HPDE6-E6E7 (cell line): ENCODE measurements around the gene FAAP20.
"Not testable (repeated sequence)": the region's sequence is repeated elsewhere in the genome, so short reads cannot be mapped to it uniquely, and the experiment has no call there.

Source experiments
- DNase-seq: peaks from one replicate; pipeline ENCODE4 v3.0.0; 2011; ENCODE audit warnings: missing footprints; ENCODE audit errors: extremely low spot score

FAAP20 gene

GRCh38 chr1:2157856-2158255 lies 36.7 kb downstream of the FAAP20 start:
- no peak for DNase-seq

DNA sequence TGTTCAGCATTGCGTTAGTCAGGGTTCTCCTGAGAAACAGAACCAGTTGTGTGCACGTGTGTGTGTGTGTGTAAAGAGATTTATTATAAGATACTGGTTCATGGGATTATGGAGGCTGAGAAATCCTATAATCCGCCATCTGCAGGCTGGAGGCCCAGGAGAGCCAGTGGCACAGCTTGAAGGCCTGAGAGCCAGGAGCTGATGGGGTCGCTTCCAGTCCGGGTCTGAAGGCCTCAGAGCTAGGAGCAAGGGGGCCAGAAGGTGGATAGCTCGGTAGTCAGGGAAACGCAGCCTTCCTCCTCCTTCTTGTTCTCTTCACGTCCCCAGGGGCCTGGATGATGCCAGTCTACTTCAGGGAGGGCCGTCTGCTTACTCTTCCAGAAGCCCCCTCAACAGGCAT lies 37.7 kb downstream of the FAAP20 start:
- no peak for DNase-seq

GRCh38 chr1:2155788-2156187 lies 38.8 kb downstream of the FAAP20 start:
- DNase-seq, result no peak

GRCh38 chr1:2155147-2155598 lies 39.4 kb downstream of the FAAP20 start:
- no peak for DNase-seq

GRCh38 chr1:2154022-2154421 lies 40.5 kb downstream of the FAAP20 start:
- no peak for DNase-seq

GRCh38 chr1:2152954-2153353 lies 41.6 kb downstream of the FAAP20 start:
- no peak for DNase-seq

DNA sequence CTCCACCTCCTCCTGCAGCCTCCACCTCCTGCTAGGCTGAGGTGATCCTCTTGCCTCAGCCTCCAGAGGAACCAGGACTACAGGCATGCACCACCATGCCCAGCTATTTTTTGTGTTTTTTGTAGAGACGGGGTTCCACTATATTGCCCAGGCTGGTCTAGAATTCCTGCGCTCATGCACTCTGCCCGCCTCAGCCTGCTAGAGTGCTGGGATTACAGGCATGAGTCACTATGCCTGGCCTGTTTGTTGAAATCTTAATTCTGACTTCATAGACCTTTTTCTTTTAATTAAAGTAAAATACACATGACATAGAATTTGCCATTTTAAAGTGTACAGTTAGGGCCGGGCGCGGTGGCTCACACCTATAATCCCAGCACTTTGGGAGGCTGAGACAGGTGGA lies 42.7 kb downstream of the FAAP20 start:
- no peak for DNase-seq

DNA sequence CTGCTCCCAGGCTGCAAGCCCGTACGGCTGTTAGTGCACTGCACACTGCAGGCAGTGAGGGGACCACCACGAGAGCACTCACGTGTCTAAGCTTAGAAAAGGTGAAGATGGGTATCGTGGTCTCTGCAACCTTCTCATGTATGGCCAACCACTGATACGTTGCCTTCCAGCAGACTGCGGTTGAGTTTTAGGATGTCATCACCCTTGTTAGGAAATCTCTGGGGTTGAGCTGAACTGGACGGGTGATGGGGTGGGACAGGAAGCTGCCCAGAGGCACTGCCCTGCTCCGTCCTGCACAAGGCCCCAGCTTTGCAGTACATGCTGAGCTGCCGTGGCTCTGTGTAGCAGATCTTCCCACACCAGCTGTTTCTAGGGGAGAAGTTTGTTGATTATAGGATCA lies 43.3 kb downstream of the FAAP20 start:
- no peak for DNase-seq

DNA sequence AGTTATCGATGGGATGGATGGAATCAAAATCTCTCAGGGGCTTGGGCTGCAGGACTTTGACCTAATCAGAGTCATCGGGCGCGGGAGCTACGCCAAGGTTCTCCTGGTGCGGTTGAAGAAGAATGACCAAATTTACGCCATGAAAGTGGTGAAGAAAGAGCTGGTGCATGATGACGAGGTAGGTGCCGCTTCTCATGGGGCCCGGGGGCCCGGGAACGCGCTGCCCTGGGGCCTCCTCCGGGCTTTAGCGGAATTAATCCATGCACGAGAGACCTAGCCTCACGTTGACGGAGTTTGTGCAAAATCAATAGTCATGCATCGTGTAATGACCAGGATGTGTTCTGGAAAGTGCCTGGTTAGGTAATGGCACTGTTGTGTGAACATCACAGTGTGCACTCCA lies 43.8 kb downstream of the FAAP20 start:
- DNase-seq, result no peak

- no peak for DNase-seq
Observed at GRCh38 chr1:2148691-2149090, 45.9 kb downstream of the FAAP20 start.

DNA sequence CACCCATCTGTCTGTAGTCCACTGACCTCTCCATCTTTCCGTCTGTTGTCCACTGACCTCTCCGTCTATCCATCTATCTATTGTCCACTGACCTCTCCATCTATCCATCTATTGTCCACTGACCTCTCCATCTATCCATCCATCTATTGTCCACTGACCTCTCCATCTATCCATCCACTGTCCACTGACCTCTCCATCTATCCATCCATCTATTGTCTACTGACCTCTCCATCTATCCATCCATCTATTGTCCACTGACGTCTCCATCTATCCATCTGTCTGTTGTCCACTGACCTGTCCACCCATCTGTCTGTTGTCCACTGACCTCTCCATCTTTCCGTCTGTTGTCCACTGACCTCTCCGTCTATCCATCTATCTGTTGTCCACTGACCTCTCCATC lies 46.7 kb downstream of the FAAP20 start:
- not testable (repeated sequence) for DNase-seq

DNA sequence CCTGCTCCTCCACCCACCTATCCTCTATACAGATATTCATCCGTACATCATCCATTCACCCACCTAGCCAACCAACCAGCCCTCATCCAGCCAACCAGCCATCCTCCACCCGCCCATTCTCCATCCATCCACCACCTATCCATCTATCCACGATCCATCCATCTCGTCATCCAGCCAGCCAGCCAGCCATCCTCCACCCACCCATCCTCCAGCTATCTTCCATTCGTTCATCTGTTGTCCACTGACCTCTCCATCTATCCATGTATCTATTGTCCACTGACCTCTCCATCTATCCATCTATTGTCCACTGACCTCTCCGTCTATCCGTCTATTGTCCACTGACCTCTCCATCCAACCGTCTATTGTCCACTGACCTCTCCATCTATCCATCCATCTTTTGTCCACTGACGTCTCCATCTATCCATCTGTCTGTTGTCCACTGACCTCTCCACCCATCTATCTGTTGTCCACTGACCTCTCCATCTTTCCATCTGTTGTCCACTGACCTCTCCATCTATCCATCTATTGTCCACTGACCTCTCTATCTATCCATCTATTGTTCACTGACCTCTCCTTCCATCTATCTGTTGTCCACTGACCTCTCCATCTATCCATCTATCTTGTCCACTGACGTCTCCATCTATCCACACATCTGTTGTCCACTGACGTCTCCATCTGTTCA lies 47.6 kb downstream of the FAAP20 start:
- no peak for DNase-seq

DNA sequence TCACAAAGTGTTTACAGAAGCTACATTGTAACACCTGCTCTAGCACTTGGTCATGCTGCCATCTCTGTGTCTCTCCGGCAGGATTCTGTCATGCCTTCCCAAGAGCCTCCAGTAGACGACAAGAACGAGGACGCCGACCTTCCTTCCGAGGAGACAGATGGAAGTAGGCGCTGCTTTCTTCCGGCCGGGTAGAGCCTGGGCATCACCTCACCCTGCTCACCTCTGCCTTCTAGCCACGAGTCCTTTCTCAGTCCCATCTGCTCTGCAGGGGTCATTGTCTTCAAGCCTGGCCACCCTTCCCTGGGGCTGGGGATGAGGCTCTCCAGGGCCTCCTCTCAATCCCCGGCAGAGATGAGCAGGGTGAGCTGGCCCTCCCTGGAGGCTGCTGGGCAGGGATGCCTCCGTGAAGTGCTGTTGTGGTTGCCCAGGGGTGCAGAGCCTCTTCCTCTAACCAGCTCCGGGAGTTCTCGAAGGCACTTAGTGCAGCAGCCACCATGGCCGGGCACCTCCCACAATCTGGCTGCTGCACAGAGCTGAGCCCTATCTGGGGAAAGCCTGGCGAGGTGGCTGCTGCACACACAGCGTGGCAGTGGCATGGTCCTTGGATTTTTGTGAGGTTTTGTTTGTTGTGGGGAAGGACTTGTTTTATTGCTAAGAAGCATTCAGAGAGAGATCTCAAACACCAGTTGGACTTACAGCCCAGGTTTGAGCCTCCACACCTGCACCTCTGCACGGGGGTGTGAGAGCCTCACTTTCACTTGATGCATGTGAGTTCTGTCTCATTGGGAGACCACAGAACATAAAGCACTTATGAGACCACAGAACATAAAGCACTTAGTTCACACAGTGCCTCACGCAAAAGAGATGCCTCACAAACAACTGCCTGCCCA lies 48.4 kb downstream of the FAAP20 start:
- DNase-seq, result no peak

DNA sequence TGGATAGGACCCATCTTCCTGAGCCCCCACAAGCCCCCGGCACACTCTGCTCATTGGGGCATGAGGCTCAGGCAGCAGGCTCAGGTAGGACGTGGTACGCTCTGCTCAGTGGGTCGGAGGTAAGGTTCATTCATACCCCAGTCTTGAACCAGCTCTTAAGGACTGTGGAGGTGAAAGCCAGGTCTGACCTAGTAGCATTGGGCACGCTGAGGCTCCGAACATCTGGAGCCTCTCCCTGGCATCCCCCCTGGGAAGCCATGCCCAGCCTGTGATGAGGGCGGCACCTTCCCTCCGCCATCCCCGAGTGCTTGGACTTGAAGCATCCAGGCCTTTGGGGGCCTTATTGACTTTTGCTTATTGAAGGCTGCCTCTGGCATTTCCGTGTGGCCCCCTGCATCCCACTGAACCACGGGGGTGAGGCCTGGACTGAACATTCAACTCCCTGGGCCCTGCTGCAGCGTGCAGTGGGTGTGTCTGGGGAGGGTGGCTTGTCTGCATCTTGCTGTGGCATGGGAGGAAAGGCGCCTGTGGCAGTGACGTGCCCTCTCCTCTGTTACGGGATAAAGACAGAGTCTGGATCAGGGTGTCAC lies 50.0 kb downstream of the FAAP20 start:
- no peak for DNase-seq

- DNase-seq, result no peak
Observed at GRCh38 chr1:2143814-2144500, 50.6 kb downstream of the FAAP20 start.

GRCh38 chr1:2141025-2141424 lies 53.5 kb downstream of the FAAP20 start:
- DNase-seq, result no peak
